ENCODE measurements around the gene KDM4C.
A peak's percentile ranks its signal among the peaks of the same experiment; 100 is the strongest.

KDM4C gene

DNA sequence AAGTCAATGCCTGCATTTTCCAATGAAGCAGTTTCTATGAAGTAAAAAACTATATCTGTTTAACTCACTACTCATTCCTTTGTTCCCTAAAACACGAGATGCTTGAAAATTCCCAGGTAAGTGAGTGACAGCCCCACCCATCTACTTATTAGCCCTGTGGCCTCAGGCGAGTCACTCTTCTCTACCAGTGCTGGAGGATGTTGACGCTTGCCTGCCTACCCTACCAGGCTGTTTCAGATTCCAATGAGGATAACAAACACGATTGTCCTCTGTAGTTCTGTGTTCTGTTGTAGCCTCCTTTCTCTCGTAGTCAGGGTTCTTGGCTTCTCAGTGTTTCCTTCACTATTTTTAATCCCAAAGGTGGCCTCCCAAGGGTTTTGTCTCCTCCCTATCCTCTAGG, 388.8 kb downstream of the KDM4C start:
- TF ChIP-seq, protein P1, sequence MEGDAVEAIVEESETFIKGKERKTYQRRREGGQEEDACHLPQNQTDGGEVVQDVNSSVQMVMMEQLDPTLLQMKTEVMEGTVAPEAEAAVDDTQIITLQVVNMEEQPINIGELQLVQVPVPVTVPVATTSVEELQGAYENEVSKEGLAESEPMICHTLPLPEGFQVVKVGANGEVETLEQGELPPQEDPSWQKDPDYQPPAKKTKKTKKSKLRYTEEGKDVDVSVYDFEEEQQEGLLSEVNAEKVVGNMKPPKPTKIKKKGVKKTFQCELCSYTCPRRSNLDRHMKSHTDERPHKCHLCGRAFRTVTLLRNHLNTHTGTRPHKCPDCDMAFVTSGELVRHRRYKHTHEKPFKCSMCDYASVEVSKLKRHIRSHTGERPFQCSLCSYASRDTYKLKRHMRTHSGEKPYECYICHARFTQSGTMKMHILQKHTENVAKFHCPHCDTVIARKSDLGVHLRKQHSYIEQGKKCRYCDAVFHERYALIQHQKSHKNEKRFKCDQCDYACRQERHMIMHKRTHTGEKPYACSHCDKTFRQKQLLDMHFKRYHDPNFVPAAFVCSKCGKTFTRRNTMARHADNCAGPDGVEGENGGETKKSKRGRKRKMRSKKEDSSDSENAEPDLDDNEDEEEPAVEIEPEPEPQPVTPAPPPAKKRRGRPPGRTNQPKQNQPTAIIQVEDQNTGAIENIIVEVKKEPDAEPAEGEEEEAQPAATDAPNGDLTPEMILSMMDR (IDR thresholded peaks at IDR 0.05): no peak
- peaks cover 22% of the 10 kb centered on the region for H3K4me1 Mint-ChIP-seq
- H3K9me3 Mint-ChIP-seq: no peaks in the 10 kb centered on the region
- DNase-seq: no peak
- no peaks in the 10 kb centered on the region for H3K36me3 Mint-ChIP-seq (ENCODE audit: low read depth)
- no peak overlapping the region for H3K4me3 Mint-ChIP-seq
- no peak overlapping the region for H3K27ac Mint-ChIP-seq
- no peaks in the 10 kb centered on the region for H3K27me3 Mint-ChIP-seq (ENCODE audit: low read depth, poor library complexity)

- TF ChIP-seq, protein P1 (IDR thresholded peaks at IDR 0.05): no peak
- Mint-ChIP-seq H3K36me3 (ENCODE audit: low read depth) (no peaks in the 10 kb centered on the region), H3K27me3 (ENCODE audit: low read depth, poor library complexity) (peaks cover under 1% of the 10 kb centered on the region), H3K4me1 (peaks cover 22% of the 10 kb centered on the region), H3K27ac (peak overlapping the region; percentile 11), H3K4me3 (no peak overlapping the region), H3K9me3 (no peaks in the 10 kb centered on the region)
- DNase-seq: no peak
Measured at GRCh38 chr9:7147121-7148090, 389.6 kb downstream of the KDM4C start.

- Mint-ChIP-seq H3K27ac (no peak overlapping the region), H3K4me1 (peaks cover 22% of the 10 kb centered on the region), H3K9me3 (no peaks in the 10 kb centered on the region), H3K27me3 (ENCODE audit: low read depth, poor library complexity) (peaks cover 3% of the 10 kb centered on the region), H3K36me3 (ENCODE audit: low read depth) (no peaks in the 10 kb centered on the region), H3K4me3 (no peak overlapping the region)
- DNase-seq: no peak
- TF ChIP-seq, protein P1 (IDR thresholded peaks at IDR 0.05): no peak
Measured at GRCh38 chr9:7148243-7148765, 390.5 kb downstream of the KDM4C start.

- H3K27me3 Mint-ChIP-seq (ENCODE audit: low read depth, poor library complexity): peaks cover 3% of the 10 kb centered on the region
- H3K27ac Mint-ChIP-seq: no peak overlapping the region
- peaks cover 31% of the 10 kb centered on the region for H3K4me1 Mint-ChIP-seq
- DNase-seq: no peak
- TF ChIP-seq, protein P1 (IDR thresholded peaks at IDR 0.05): no peak
- no peaks in the 10 kb centered on the region for H3K9me3 Mint-ChIP-seq
- no peak overlapping the region for H3K4me3 Mint-ChIP-seq
- H3K36me3 Mint-ChIP-seq (ENCODE audit: low read depth): no peaks in the 10 kb centered on the region
Measured at GRCh38 chr9:7149258-7149657, 391.5 kb downstream of the KDM4C start.

DNA sequence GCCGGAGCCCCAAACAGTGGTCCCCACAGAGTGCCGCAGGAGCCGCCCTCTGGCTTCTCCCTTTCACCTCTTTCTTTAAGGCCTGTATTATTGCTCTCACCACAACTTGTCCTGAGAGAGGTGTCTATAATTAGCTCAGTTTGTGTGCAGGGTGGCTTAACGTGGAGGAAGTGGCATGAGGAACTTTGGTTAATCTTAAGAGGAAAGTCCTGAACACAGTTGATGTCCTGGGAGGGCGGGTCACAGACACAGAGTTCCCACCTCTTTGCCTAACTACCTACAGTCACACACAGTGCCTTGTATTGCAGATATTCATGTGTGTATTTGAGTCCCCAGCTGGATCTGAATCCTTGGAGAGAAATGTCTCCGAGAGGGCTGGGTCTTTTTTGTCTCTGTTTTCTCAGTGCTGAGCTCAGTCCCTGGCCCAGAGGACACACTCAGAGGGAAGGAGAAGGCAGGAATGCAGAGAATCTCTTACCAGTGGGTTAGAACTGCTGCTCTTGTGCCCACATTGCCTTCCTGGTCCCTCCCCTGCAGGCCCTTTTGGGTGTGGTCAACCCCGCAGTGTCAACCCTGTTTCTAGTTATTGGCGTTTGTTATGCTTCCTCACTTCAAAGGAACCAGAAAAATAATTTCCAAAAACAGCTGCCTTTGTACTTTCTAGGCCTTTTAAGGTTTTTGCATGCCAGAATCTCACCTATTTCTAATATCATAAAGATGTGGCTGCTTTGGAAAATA, 392.5 kb downstream of the KDM4C start:
- Mint-ChIP-seq H3K36me3 (ENCODE audit: low read depth) (peaks cover 4% of the 10 kb centered on the region), H3K9me3 (no peaks in the 10 kb centered on the region), H3K4me1 (peaks cover 29% of the 10 kb centered on the region), H3K4me3 (no peak overlapping the region), H3K27me3 (ENCODE audit: low read depth, poor library complexity) (peaks cover 3% of the 10 kb centered on the region), H3K27ac (no peak overlapping the region)
- DNase-seq: no peak
- TF ChIP-seq, protein P1 (IDR thresholded peaks at IDR 0.05): no peak

Data from nephron progenitor cell (in vitro differentiated cells).